Ovary (tissue), 9 donors: ENCODE data around the gene LPIN2. TPM values are rescaled to one million over a fixed set of nuclear protein-coding genes. Genes with fewer than 3 reads are reported as not detected.
A peak's percentile ranks its signal among the peaks of the same experiment; 100 is the strongest.
"Not testable (repeated sequence)": the region's sequence is repeated elsewhere in the genome, so short reads cannot be mapped to it uniquely, and the experiment has no call there.

Source experiments
- DNase-seq, 5 donors: peaks; one replicate each; pipeline ENCODE4 v3.0.0-alpha.2; 2019 to 2020
- H3K27ac ChIP-seq, 2 donors: fragments of 200-600 bp; one replicate each; pipeline versions ENCODE4 v1.5.1 to v1.8.0; 2019 to 2022
- H3K27me3 ChIP-seq: fragments of 200-600 bp; one replicate; pipeline ENCODE4 v1.8.0; 2022
- H3K36me3 ChIP-seq: fragments of 200-600 bp; sonication (generic); one replicate; pipeline ENCODE4 v1.5.1; 2019
- H3K4me1 ChIP-seq: one replicate; pipeline ENCODE4 v1.8.1; 2013; ENCODE audit warnings: mild to moderate bottlenecking, moderate library complexity; ENCODE audit not compliant: insufficient read depth
- H3K4me3 ChIP-seq: fragments of 200-600 bp; sonication (generic); one replicate; pipeline ENCODE4 v1.5.1; 2017
- H3K9me3 ChIP-seq, 2 donors: fragments of 200-600 bp in 1 of 2; sonication (generic) in 1 of 2; one replicate each; pipeline versions ENCODE4 v1.5.1 to v1.8.1; 2013 to 2019; ENCODE audit warnings: mild to moderate bottlenecking in 1 of 2, moderate library complexity in 1 of 2
- EP300 ChIP-seq: sonication (generic); formaldehyde crosslinking; IDR thresholded peaks from one replicate; pipeline ENCODE4 v1.6.1; 2017; ENCODE audit warnings: antibody characterized with exemption
- POLR2A ChIP-seq: fragments of 450-650 bp; IDR thresholded peaks from one replicate; pipeline ENCODE4 v1.6.1; 2017; ENCODE audit warnings: antibody characterized with exemption, mild to moderate bottlenecking, moderate library complexity
- WGBS, 3 donors: extraction: QIAGEN DNeasy Blood & Tissue Kit in 1 of 3; methylation state at CpG; one replicate each; pipeline versions ENCODE4 v1.1.5 to v1.1.7; 2013 to 2017; 5-methylcytosine and 5-hydroxymethylcytosine counted together
- intact Hi-C, 4 donors: fragments of 100-400 bp; cut with DNase I; formaldehyde crosslinking; loops; one replicate each; pipeline versions ENCODE4 v1.11.0 to v1.15.1; 2022 to 2023
- polyA plus RNA-seq, 2 donors: library from polyadenylated mRNA; stranded (reverse); fragments of 200-250 nt in 1 of 2; fragments of 350-450 nt in 1 of 2; fragmentation: Illumina TruSeq in 1 of 2; extraction: RNeasy Lipid Tissue Mini Kit (QIAGEN cat#74804) in 1 of 2; gene quantifications; one replicate each; pipeline ENCODE4 v1.2.3, GENCODE V29; 2013 to 2014
- total RNA-seq, 7 donors: library from RNA; depleted of rRNA in 2 of 7; stranded (reverse); fragments of >200 nt in 2 of 7; fragmentation: NEBNext Ultra II Directional in 3 of 7; extraction: Animal tissue kit (Norgen Biotek cat#: 25700) in 3 of 7; gene quantifications; one replicate each; pipeline versions ENCODE4 v1.1.0 to v1.2.4, GENCODE V29; 2016 to 2023
- TF ChIP-seq, protein P1 (sequence below), 3 donors: fragments of 450-650 bp in 2 of 3; fragments of 200-600 bp in 1 of 3; IDR thresholded peaks; one replicate each; pipeline versions ENCODE4 v1.5.1 to v1.8.0; 2016 to 2022; ENCODE audit warnings: antibody characterized with exemption in 3 of 3, mild to moderate bottlenecking in 1 of 3
- donor health status: DM: no; HTN: no; CAD: no; lungs with moderate emphysema.
- donor health status: DM: no; HTN: no; CAD: no.
- donor health status: Bipolar disorder and iron deficiency.
- donor health status: DM: yes; HTN: yes; CAD: no.
- donor health status: DM: no; HTN: no; CAD: no.
- donor health status: DM: yes; HTN: yes; CAD: no.

The LPIN2 gene
- total and polyA plus RNA-seq, 9 donors: 13.4 to 44.7 (median 26.4) TPM

DNA sequence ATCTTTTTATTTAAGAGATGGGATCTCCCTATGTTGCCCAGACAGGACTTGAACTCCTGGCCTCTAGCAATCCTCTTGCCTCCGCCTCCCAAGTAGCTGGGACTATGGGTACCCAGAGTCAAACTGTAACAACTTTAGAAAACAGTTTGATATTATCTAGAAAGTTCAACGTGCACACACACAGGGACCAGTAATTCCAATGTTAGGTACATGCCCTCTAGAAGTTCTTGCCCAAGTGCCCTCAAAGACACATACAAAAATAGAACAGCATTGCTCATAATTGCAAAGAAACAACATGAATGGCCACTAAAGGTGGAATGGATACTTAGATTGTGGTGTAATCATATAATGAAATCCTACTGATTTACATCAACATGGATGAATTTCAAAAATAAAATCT is 12.6 kb upstream of the LPIN2 start:
- intact Hi-C loops: no loop called here

DNA sequence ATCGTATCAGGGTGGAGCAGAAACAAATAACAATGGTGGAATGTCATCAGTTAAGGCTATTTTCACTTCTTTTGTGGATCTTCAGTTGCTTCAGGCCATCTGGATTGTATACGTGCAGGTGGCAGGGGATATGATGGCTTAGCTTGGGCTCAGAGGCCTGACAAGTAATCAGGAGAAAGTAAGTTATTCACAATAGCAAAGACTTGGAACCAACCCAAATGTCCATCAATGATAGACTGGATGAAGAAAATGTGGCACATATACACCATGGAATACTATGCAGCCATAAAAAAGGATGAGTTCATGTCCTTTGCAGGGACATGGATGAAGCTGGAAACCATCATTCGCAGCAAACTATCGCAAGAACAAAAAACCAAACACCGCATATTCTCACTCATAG is 10.7 kb upstream of the LPIN2 start:
- H3K4me3 ChIP-seq, H3K9me3 ChIP-seq, intact Hi-C loops, H3K36me3 ChIP-seq, DNase-seq, H3K27me3 ChIP-seq, H3K4me1 ChIP-seq, H3K27ac ChIP-seq: not testable (repeated sequence)
- WGBS, 3 donors: 88 to 98% (median 95%) methylated on average over 5 of the region's 5 CpGs

More for the DNA sequence above, 12.6 kb upstream of the LPIN2 start:
- 85 to 93% (median 90%) methylated on average over 2 of the region's 2 CpGs for WGBS, 3 donors
- peaks cover 7% of the 10 kb centered on the region for H3K4me1 ChIP-seq
- H3K27me3 ChIP-seq: no peaks in the 10 kb centered on the region
- no peak overlapping the region for H3K4me3 ChIP-seq
- TF ChIP-seq, protein P1, sequence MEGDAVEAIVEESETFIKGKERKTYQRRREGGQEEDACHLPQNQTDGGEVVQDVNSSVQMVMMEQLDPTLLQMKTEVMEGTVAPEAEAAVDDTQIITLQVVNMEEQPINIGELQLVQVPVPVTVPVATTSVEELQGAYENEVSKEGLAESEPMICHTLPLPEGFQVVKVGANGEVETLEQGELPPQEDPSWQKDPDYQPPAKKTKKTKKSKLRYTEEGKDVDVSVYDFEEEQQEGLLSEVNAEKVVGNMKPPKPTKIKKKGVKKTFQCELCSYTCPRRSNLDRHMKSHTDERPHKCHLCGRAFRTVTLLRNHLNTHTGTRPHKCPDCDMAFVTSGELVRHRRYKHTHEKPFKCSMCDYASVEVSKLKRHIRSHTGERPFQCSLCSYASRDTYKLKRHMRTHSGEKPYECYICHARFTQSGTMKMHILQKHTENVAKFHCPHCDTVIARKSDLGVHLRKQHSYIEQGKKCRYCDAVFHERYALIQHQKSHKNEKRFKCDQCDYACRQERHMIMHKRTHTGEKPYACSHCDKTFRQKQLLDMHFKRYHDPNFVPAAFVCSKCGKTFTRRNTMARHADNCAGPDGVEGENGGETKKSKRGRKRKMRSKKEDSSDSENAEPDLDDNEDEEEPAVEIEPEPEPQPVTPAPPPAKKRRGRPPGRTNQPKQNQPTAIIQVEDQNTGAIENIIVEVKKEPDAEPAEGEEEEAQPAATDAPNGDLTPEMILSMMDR (IDR thresholded peaks at IDR 0.05): no peak
- no peak for TF ChIP-seq POLR2A
- no peak for TF ChIP-seq EP300
- no peaks in the 10 kb centered on the region for H3K9me3 ChIP-seq
- H3K27ac ChIP-seq: no peak overlapping the region
- DNase-seq: no peak
- H3K36me3 ChIP-seq: no peaks in the 10 kb centered on the region

DNA sequence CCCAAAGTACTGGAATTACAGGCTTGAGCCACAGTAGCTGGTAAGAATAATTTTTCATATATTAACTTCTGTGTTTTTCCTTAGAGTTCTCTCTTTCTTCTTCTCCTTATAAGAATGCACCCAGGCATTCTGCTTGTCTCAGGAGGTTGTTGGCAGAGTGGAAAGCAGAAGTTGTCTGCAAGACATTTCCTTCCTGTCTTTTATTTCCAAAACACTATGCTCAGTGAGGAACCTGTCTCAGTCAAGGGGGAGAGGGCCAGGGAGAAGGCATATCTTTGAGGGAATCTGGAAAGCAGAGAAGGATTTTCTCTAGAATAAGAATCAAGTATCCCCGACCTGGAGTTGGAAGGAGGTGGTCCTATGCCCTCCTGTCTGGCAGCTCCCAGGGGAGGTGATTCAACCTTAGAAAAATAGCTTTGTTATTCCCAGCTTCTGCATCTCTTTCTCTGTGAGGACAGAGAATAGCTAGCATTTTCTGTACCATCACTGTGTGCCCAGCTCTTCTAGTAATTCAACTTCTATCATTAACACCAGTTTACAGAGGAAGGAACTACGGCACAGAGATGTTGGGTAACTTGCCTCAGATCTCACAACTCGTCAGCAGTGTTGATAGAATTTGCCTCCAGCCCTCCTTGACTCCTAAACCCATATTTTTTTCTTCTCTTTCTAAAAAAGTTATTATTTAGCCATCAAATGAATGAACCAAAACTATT is 3.8 kb upstream of the LPIN2 start:
- H3K27ac ChIP-seq: no peak overlapping the region
- intact Hi-C loops: no loop called here
- DNase-seq: no peak

DNA sequence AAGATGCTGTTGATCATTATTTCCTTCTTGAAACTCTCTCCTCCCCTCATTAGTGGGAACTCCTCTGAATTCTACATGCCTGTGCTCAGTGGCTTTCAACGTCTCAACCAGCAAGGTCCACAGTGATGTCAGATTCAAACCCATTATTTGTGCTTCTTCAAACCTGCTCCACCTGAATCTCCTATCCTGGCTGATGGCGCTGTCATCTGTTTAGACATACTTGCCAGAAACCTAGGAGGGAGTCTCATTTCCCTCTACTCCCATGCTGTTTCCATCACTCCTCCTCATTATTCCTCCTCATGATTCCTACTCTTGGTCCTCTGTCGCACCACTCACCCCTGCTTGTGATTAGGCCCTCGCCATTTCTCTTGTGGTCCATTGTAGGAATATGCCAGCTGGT is 2.9 kb upstream of the LPIN2 start:
- TF ChIP-seq EP300: no peak
- no peak for TF ChIP-seq POLR2A
- TF ChIP-seq, protein P1 (IDR thresholded peaks at IDR 0.05): no peak
- no peaks in the 10 kb centered on the region for H3K27me3 ChIP-seq
- H3K4me1 ChIP-seq: peaks cover 7% of the 10 kb centered on the region
- WGBS, 3 donors: 86 to 96% (median 94%) methylated on average over 4 of the region's 4 CpGs
- no peaks in the 10 kb centered on the region for H3K36me3 ChIP-seq
- intact Hi-C loops: no loop called here
- H3K9me3 ChIP-seq: no peaks in the 10 kb centered on the region
- peak overlapping the region in 1 of 2 donors; percentile 62 for H3K27ac ChIP-seq
- DNase-seq: no peak
- no peak overlapping the region for H3K4me3 ChIP-seq

More for the DNA sequence above, 3.8 kb upstream of the LPIN2 start:
- TF ChIP-seq EP300 (no peak), POLR2A (no peak)
- TF ChIP-seq, protein P1 (IDR thresholded peaks at IDR 0.05): no peak
- Histone ChIP-seq H3K27me3 (no peaks in the 10 kb centered on the region), H3K4me3 (no peak overlapping the region), H3K4me1 (peaks cover 4% of the 10 kb centered on the region), H3K36me3 (no peaks in the 10 kb centered on the region), H3K9me3 (no peaks in the 10 kb centered on the region)
- 76 to 87% (median 80%) methylated on average over 3 of the region's 3 CpGs for WGBS, 3 donors

DNA sequence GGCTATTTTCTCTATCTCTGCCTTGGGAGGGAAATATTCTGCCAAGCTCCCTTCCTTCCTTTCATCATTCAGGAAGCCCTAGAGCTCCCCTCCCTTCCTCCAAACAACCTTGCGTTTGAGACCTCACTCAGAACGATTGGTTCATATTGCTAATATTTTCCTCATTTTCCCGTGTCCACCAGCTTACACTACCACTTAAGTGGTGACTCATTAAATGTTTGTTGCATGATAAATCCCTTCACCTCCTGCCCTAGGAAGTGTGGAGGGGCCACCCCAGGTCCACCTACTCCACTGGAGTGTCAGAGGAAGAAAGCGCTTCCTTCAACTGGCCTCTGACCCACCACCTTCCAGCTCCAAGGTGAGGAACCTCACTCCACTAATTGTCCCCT is 2.3 kb upstream of the LPIN2 start:
- WGBS, 3 donors: 8 to 27% (median 19%) methylated on average over 4 of the region's 4 CpGs
- Histone ChIP-seq H3K4me3 (no peak overlapping the region), H3K4me1 (peaks cover 9% of the 10 kb centered on the region), H3K9me3 (no peaks in the 10 kb centered on the region), H3K27ac (peak overlapping the region in 1 of 2 donors; percentile 62), H3K27me3 (no peaks in the 10 kb centered on the region), H3K36me3 (no peaks in the 10 kb centered on the region)
- no peak for TF ChIP-seq POLR2A
- TF ChIP-seq, protein P1 (IDR thresholded peaks at IDR 0.05): no peak
- no peak for TF ChIP-seq EP300
- DNase-seq: peak in 2 of 5 donors; percentile 42 to 44
- intact Hi-C loops: no loop called here
